GM19193 (cell line): ENCODE results near the gene ST3GAL3.

Experiments used
- POLR2A ChIP-seq: IDR thresholded peaks from 4 replicates; pipeline ENCODE4 v1.6.1; 2011; ENCODE audit not compliant: insufficient read depth, insufficient read length; ENCODE audit errors: extremely low read depth

ST3GAL3 gene

GRCh38 chr1:43805340-43805739 is 98.0 kb downstream of the ST3GAL3 start:
- TF ChIP-seq POLR2A: no peak

- no peak for TF ChIP-seq POLR2A
These were observed 98.8 kb downstream of the ST3GAL3 start for GRCh38 chr1:43806183-43806582.

- no peak for TF ChIP-seq POLR2A
These were observed 101.8 kb downstream of the ST3GAL3 start for GRCh38 chr1:43809097-43809673.

DNA sequence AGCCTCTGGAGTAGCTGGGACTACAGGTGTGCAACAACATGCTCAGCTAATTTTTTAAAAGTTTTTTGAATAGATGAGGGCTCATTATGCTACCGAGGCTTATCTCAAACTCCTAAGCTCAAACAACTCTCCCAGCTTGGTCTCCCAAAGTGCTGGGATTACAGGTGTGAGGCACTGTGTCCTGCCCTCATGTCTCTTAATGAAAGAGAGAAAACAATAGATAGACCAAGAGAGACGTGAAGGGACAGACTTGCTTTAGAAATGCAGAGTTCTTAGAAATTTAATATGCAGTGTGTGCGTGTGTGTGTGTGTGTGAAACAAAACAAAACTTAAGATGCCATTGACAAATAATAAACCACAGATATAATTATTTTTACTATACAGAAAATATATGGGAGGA is 105.2 kb downstream of the ST3GAL3 start:
- TF ChIP-seq POLR2A: no peak

DNA sequence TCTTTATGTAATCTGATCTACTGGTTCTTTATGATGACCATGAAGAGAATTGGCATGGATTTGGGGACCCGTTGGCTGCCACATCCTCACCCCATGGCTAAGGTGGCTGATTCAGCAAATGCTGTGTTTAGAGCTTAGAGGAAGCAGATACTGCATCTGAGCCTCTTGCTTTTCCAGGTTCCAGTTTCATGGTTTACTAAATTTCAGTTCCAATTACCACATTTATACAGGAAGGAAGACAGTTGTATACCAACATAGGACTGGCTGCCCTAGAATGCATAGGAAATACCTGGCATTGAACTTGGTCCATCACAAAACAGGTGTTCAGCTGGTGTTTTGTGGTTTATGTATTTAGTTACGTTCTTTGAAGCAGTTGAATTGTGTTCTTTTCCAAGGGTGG is 107.1 kb downstream of the ST3GAL3 start:
- no peak for TF ChIP-seq POLR2A

GRCh38 chr1:43817304-43817939 is 110.1 kb downstream of the ST3GAL3 start:
- no peak for TF ChIP-seq POLR2A

GRCh38 chr1:43818691-43819090 is 111.4 kb downstream of the ST3GAL3 start:
- TF ChIP-seq POLR2A: no peak

- no peak for TF ChIP-seq POLR2A
These were observed 112.0 kb downstream of the ST3GAL3 start for GRCh38 chr1:43819357-43819756.

DNA sequence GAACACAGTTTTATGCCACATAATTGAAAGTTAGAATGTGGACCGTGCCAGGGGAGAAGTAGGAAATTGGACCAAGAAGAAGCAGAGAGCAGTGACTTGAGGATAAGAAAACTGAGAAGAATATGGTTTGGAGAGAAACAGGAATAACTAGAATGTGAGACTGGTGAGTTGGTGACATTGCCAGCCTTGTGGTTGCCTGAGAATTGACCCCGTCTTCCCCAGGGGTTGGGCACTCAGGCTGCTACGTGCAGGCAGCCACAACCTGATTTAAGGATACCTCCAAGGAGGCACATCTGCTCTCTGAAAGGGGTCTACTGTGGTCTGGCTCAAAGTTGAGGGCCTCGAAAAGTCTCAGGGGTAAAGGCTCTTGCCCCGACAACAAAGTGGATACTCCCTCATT is 114.1 kb downstream of the ST3GAL3 start:
- no peak for TF ChIP-seq POLR2A

DNA sequence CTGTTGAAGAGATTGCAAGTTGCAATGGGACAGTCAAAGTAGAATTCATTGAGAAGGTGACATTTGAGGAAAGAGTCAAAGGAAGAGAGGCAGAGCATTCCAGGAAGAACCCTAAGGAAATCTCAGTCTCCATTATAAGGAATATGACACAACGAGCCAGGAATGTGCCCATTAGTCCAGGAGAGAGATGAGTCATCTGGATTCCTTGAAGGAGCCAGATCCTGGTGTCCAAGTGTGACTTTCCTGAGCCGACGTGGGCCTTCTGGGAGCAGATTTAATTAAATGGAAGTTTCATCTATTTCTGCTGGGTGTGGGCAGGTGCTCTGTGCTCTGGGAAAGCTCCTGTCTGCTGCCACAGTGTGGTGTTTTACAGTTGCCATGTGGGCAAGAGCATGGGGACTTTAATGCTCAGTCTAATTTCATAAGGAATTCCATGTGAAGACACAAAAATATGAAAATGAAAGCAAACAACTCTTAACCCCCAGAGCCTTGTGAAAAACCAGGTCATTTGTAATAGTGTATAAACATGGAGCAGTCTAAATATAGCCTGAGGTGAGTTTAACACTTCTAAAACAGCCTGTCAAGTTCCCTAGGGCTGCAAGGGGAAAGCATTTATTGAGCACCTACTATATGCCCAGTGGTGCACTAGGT is 114.8 kb downstream of the ST3GAL3 start:
- no peak for TF ChIP-seq POLR2A

- no peak for TF ChIP-seq POLR2A
These were observed 117.5 kb downstream of the ST3GAL3 start for GRCh38 chr1:43824795-43825194.

DNA sequence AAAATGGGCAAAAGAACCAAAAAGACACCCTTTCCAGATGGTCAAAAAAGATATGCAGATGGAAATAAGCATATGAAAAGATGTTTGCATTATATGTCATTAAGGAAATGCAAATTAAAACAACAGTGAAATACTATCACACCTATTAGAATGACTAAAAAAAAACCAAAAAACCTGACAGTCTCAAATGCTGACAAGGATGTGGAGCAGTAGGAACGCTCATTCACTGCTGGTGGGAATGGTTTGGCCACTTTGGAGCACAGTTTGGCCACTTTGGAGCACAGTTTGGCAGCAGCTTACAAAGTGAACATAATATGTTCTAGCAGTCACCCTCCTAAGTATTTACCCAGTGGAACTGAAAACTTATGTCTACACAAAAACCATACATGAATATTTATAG is 121.2 kb downstream of the ST3GAL3 start:
- no peak for TF ChIP-seq POLR2A

DNA sequence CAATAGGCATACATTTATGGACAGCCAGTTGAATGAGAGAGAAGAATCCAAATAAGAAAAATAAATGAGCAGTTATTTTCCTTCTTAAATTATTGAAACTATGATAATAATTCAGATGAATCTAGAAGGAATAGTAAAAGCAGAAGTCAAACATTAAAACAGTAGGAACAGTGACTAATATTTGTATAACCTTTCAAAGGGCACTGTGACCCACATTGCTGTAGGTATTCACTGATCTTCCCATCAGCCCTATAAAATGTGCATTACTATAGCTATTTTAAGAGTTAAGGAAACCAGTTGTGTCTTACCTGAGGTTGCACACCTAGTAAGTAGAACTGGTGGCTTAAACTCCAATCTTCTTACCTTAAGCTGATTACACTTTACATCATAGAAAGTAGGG is 123.5 kb downstream of the ST3GAL3 start:
- no peak for TF ChIP-seq POLR2A

GRCh38 chr1:43831851-43832250 is 124.5 kb downstream of the ST3GAL3 start:
- TF ChIP-seq POLR2A: no peak

DNA sequence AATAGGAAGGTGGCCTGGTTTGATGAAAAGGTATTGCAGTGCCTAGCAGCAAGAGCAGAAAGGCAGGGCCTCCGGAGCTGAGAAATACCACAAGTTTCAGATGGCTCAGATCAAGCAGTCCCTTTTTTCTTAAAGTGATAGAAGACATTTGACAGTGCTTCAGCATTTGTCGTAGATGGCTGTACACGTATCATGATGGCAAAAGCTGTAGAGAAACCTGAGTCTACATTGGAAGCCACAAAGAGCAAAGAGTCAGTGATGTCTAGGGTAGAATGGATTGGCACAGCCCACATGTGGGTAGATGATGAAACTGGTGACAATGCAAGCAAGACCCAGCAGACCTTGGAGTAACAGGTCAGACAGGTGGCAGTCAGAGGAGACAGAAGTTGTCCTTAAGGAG is 124.9 kb downstream of the ST3GAL3 start:
- no peak for TF ChIP-seq POLR2A

GRCh38 chr1:43832998-43833397 is 125.7 kb downstream of the ST3GAL3 start:
- no peak for TF ChIP-seq POLR2A
